HUDEP-2 (cell line): ENCODE data around the gene CTSE.

Experiments
- DNase-seq, 76 experiments: peaks; one replicate each; lab custom pipeline; 2025; ENCODE audit not compliant: unreplicated experiment in 76 of 76; lab: John Stamatoyannopoulos, UW

The CTSE gene

GRCh38 chr1:206021008-206021625, 2.6 kb downstream of the CTSE start:
- peak in 30 of 76 experiments; percentile 7 to 57 (median 32) for DNase-seq

- no peak for DNase-seq
These were observed 3.2 kb downstream of the CTSE start for GRCh38 chr1:206020393-206021007.

DNA sequence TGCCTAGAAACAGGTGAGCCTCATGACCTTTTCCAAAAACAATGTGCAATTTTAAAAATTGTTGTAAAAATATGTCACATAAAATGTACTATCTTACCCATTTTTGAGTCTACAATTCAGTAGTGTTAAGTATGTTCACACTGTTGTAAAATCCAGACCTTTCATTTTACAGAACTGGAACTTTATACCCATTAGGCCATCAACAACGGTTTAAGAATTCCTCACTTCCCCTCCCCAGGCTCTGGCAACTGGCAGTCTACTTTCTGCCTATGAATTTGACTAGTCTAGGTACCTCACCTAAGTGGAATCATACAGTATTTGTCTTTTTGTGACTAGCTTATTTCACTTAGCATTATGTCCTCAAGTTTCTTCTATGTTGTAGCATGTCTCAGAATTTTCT, 8.6 kb downstream of the CTSE start:
- no peak for DNase-seq

- no peak for DNase-seq
These were observed 9.1 kb downstream of the CTSE start for GRCh38 chr1:206014601-206015000.

- no peak for DNase-seq
These were observed 10.5 kb downstream of the CTSE start for GRCh38 chr1:206013026-206013795.

- DNase-seq = peak in 73 of 76 experiments; percentile 22 to 86 (median 69)
These were observed 11.4 kb downstream of the CTSE start for GRCh38 chr1:206012086-206012859.

- no peak for DNase-seq
These were observed 12.6 kb downstream of the CTSE start for GRCh38 chr1:206011057-206011456.

GRCh38 chr1:206010060-206010459, 13.6 kb downstream of the CTSE start:
- no peak for DNase-seq

DNA sequence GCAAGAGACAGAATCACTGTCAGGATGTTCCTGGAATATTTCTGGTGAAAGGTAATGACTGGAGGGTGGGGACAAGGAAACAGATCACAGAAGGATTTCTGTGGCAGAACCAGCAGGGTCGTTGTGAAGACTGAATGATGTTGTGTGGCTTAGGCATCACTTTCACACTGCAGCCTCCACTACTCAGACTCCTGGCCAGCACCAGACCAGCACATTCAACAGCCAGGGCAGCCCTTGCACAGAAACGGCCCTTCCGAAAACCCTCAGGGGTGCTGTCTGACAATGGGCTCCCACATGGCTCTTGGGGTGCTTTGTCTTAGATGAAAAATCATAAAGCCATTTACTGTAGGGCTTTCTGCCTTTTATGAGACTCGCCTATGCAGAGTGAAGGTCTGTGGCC, 16.7 kb downstream of the CTSE start:
- no peak for DNase-seq

DNA sequence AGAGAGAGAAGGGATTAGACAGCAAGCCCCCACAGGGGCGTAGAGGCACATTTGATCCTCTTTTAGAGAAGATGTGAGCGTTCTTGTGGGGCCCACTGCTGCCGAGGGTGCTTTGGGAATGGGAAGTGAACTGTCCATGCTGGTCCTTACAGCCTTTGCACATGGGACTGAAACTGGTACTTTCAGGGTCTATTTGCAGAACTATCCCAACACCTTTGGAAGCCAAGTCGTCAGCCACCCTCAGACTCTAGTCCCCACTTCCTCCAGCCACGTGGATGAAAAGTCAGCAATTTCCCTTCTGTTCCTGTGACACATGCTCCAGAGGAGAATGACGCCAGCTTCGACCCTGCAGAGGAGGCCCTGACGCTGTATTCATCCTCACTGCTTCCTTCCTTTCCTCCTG, 17.9 kb downstream of the CTSE start:
- DNase-seq = no peak

GRCh38 chr1:206005234-206005633, 18.5 kb downstream of the CTSE start:
- DNase-seq = no peak

DNA sequence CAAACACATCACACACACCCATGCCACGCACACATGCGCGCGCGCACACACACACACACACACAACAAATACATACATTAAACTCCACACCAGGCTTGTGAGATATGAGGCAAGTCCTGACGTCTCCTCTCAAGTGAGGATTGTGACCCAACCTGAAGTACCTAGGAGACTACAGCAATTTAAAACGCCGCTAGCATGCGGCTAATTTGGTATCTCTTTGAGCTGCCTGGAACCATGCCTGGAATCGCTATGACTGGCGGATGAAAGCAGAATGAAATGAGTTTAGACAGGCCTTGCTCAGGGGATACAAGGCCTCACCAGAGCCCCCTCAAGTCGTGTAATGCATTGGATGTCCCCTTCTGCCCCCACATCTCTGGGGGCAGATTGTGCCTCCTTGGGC, 18.9 kb downstream of the CTSE start:
- DNase-seq = peak in 1 of 76 experiments; percentile 11

- DNase-seq = no peak
These were observed 19.6 kb downstream of the CTSE start for GRCh38 chr1:206003854-206004800.

DNA sequence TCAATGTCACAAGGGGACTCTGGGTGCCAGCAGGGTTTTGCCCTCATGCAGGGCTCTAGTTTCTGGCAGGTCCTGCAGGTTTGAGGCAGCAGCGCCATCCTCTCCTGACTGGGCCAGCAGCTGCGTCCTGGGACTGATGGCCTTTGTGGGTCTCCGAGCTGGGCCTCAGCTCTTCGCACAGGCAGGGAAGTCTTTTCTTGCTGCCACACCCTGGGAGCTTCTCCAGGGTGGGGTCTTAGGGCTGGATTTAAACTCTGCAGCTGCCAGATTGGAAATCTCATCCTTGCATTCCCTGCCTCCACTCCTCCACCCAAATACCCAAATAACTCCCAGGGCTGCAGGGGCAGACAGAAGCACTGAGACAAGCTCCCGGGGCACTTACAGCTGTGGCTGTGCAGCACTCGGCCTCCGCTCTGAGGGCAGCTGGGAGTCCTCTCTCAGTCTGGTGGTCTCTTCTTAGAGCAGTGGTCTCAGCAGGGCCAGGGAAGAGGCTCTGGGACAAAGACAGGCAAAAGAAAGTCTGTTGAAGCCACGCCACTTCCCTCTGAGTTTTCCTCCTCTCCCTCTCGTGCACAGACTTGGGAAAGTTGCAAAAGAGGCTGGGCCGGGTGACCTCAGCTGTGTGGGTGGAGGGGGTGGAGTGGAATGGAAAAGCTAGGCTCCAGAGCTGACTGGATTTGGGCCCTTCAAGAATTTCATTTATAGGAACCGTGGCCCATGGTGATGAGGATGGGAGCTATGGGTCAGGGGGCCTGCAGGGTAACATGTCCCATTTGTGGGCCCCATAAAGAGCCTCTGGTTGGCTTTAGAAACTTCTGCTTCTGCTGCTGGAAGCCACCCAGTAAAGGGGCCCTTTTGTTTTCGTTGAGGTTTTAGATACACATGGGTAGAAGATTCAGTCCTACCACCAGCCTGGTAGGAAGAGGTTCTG, 20.6 kb downstream of the CTSE start, which contains the start of gene RAB7B:
RAB7B (minus strand) TSS at position 525 of the 931 bp plus-strand sequence. CDS start 9,260 bp downstream, outside the sequence.
- DNase-seq = peak in 3 of 76 experiments; percentile 2 to 23 (median 9)

GRCh38 chr1:206002160-206002559, 21.5 kb downstream of the CTSE start:
- no peak for DNase-seq

DNA sequence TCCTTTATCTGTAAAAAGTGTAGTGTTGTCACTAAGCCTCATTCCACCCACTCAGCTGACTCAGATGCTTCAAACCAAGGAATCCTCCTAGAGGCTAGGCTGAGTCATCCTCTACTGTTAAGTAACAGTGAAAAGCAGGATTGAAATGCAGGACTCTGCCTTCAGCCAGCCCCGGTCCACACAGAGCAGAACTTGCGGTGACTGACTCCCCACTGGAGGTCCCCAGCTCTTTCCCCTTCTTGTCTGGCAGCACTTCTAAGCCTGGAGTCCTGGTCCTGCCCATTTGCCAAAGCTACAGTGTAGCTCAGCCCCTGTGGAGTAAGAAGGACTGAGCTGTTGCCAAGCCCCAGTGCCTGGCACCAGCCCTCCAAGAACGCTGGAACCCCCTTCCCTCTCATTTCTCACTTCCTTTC, 22.2 kb downstream of the CTSE start:
- peak in 44 of 76 experiments; percentile 5 to 69 (median 41) for DNase-seq

- DNase-seq = no peak
These were observed 22.9 kb downstream of the CTSE start for GRCh38 chr1:206000641-206001339.
